Caco-2 (cell line): Measurements from ENCODE around the gene CXCL12. TPM values are rescaled to one million over a fixed set of nuclear protein-coding genes. Genes with fewer than 3 reads are reported as not detected.

Experiments
- BruUV-seq: library from RNA; stranded (reverse); fragments of 400-500 nt; replicated peaks from 2 replicates; lab custom pipeline; 2021; lab: Mats Ljungman, UMichigan
- CTCF ChIA-PET: fragments of 300-600 bp; sonication (Branson Sonifier 250); formaldehyde crosslinking; loops from one replicate; lab custom pipeline; 2022; ENCODE audit warnings: antibody characterized with exemption; lab: Charles Lee
- POLR2A ChIA-PET: fragments of 300-600 bp; sonication (Branson Sonifier 250); formaldehyde crosslinking; loops from one replicate; lab custom pipeline; 2022; ENCODE audit warnings: antibody characterized with exemption; lab: Charles Lee
- DNase-seq, 2 experiments: peaks; one replicate each; pipeline versions ENCODE4 v3.0.0 to v3.0.0-alpha.2; 2020 to 2022
- H3K27me3 ChIP-seq: replicated peaks from 2 replicates; pipeline ENCODE4 v1.6.0; 2011; ENCODE audit warnings: low read length; ENCODE audit not compliant: control insufficient read depth, insufficient read depth
- H3K36me3 ChIP-seq: 2 replicates; pipeline ENCODE4 v1.5.1; 2011; ENCODE audit warnings: low read length; ENCODE audit not compliant: control insufficient read depth, insufficient read depth
- H3K4me1 ChIP-seq: fragments of 250-450 bp; sonication (Bioruptor Pico); 2 replicates; pipeline ENCODE4 v1.5.1; 2020; ENCODE audit warnings: mild to moderate bottlenecking
- H3K4me3 ChIP-seq: 2 replicates; pipeline ENCODE4 v1.5.1; 2011; ENCODE audit warnings: low read depth, mild to moderate bottlenecking, control low read depth, low read length
- H3K9me3 ChIP-seq: fragments of 250-450 bp; sonication (Bioruptor Pico); 2 replicates; pipeline ENCODE4 v1.5.1; 2020; ENCODE audit warnings: mild to moderate bottlenecking, moderate library complexity
- H3K27ac Mint-ChIP-seq: one replicate; pipeline ENCODE4 v1.8.0; 2022; ENCODE audit warnings: mixed read lengths; ENCODE audit not compliant: unreplicated experiment
- H3K27me3 Mint-ChIP-seq: one replicate; pipeline ENCODE4 v1.8.0; 2022; ENCODE audit warnings: mixed read lengths; ENCODE audit not compliant: insufficient read depth, unreplicated experiment
- H3K36me3 Mint-ChIP-seq: one replicate; pipeline ENCODE4 v1.8.0; 2022; ENCODE audit warnings: mild to moderate bottlenecking, mixed read lengths; ENCODE audit not compliant: insufficient read depth, unreplicated experiment
- H3K4me1 Mint-ChIP-seq: one replicate; pipeline ENCODE4 v1.8.0; 2022; ENCODE audit warnings: low read depth, mixed read lengths; ENCODE audit not compliant: unreplicated experiment
- H3K4me3 Mint-ChIP-seq: one replicate; pipeline ENCODE4 v1.8.0; 2022; ENCODE audit warnings: mild to moderate bottlenecking, moderate library complexity, mixed read lengths; ENCODE audit not compliant: unreplicated experiment
- H3K9me3 Mint-ChIP-seq: one replicate; pipeline ENCODE4 v1.8.0; 2022; ENCODE audit warnings: mixed read lengths; ENCODE audit not compliant: unreplicated experiment
- CTCF ChIP-seq, 2 experiments: fragments of 200-600 bp in 1 of 2; IDR thresholded peaks; 1 replicate in 1 of 2; 2 replicates in 1 of 2; pipeline versions ENCODE4 v1.5.1 to v1.8.0; 2011 to 2022; ENCODE audit warnings: antibody characterized with exemption in 1 of 2, control low read depth in 1 of 2, inconsistent platforms in 1 of 2, low read depth in 1 of 2, low read length in 1 of 2, mild to moderate bottlenecking in 1 of 2, moderate library complexity in 1 of 2; ENCODE audit not compliant: insufficient read depth in 1 of 2, severe bottlenecking in 1 of 2, unreplicated experiment in 1 of 2
- intact Hi-C: fragments of 100-400 bp; cut with micrococcal nuclease; formaldehyde crosslinking; loops from one replicate; pipeline ENCODE4 v1.10.0; 2022; ENCODE audit not compliant: unreplicated experiment
- total RNA-seq: library from RNA; stranded (reverse); gene quantifications from 2 replicates; pipeline ENCODE4 v1.2.3, GENCODE V29; 2022

CXCL12 gene
- total RNA-seq, 1 experiment from 2014 or later = 0.27 TPM

- H3K36me3 Mint-ChIP-seq = no peaks in the 10 kb centered on the region
- H3K27ac Mint-ChIP-seq = no peak overlapping the region
- H3K4me3 ChIP-seq = no peak overlapping the region
- peaks cover 21% of the 10 kb centered on the region for H3K27me3 Mint-ChIP-seq
- peak in 1 of 2 experiments; percentile 14 for TF ChIP-seq CTCF (IDR thresholded peaks at IDR 0.05; ENCODE audit: insufficient read depth in 1 of 2, low read depth in 1 of 2, low read length in 1 of 2, severe bottlenecking in 1 of 2, unreplicated experiment in 1 of 2)
- peaks cover 3% of the 10 kb centered on the region; the same call in 1 of the 2 replicates for H3K9me3 ChIP-seq
- H3K4me1 ChIP-seq = no peaks in the 10 kb centered on the region
- ChIA-PET CTCF (no interaction called here), POLR2A (no interaction called here)
- H3K36me3 ChIP-seq = no peaks in the 10 kb centered on the region
- no TSS peak for BruUV-seq
- H3K9me3 Mint-ChIP-seq = no peaks in the 10 kb centered on the region
- no peak overlapping the region for H3K4me3 Mint-ChIP-seq
- no peaks in the 10 kb centered on the region for H3K27me3 ChIP-seq
- intact Hi-C loops = no loop called here
- no peak for DNase-seq
- no peaks in the 10 kb centered on the region for H3K4me1 Mint-ChIP-seq
Measured at GRCh38 chr10:44370731-44371248, 14.1 kb downstream of the CXCL12 start.

DNA sequence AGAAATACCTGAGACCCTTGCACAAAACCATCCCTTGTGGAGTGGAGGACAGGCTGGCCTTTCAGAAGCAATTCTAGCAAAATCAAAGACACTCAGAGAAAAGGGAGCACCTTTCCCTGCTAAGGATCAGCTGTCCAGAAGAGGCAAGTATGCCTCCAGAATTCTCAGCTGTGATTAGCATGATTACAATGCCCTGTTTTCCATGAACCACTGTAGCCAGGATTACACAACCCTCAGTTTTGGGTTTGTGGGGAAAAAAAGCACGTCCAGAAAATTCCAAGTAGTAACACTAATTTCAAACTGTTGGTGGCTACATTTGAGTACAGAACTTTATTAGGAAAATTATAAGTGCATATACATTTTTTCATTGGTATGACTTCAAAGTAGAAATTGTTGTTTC is 15.0 kb downstream of the CXCL12 start:
- no peak for TF ChIP-seq CTCF (IDR thresholded peaks at IDR 0.05; ENCODE audit: insufficient read depth in 1 of 2, low read depth in 1 of 2, low read length in 1 of 2, severe bottlenecking in 1 of 2, unreplicated experiment in 1 of 2)
- intact Hi-C loops = no loop called here
- Histone ChIP-seq H3K4me1 (no peaks in the 10 kb centered on the region), H3K4me3 (no peak overlapping the region), H3K27me3 (no peaks in the 10 kb centered on the region), H3K9me3 (peaks cover 3% of the 10 kb centered on the region; the same call in 1 of the 2 replicates), H3K36me3 (no peaks in the 10 kb centered on the region)
- ChIA-PET CTCF (no interaction called here), POLR2A (no interaction called here)
- Mint-ChIP-seq H3K27ac (no peak overlapping the region), H3K9me3 (no peaks in the 10 kb centered on the region), H3K36me3 (no peaks in the 10 kb centered on the region), H3K4me3 (no peak overlapping the region), H3K4me1 (no peaks in the 10 kb centered on the region), H3K27me3 (peaks cover 25% of the 10 kb centered on the region)
- BruUV-seq = no TSS peak
- no peak for DNase-seq

- H3K4me3 ChIP-seq = no peak overlapping the region
- peaks cover 3% of the 10 kb centered on the region; the same call in 1 of the 2 replicates for H3K9me3 ChIP-seq
- Mint-ChIP-seq H3K36me3 (no peaks in the 10 kb centered on the region), H3K4me1 (no peaks in the 10 kb centered on the region), H3K9me3 (no peaks in the 10 kb centered on the region), H3K4me3 (no peak overlapping the region), H3K27me3 (peaks cover 26% of the 10 kb centered on the region), H3K27ac (no peak overlapping the region)
- ChIA-PET CTCF (no interaction called here), POLR2A (no interaction called here)
- H3K36me3 ChIP-seq = no peaks in the 10 kb centered on the region
- intact Hi-C loops = no loop called here
- no peaks in the 10 kb centered on the region for H3K4me1 ChIP-seq
- no peak for TF ChIP-seq CTCF (IDR thresholded peaks at IDR 0.05; ENCODE audit: insufficient read depth in 1 of 2, low read depth in 1 of 2, low read length in 1 of 2, severe bottlenecking in 1 of 2, unreplicated experiment in 1 of 2)
- H3K27me3 ChIP-seq = no peaks in the 10 kb centered on the region
- no TSS peak for BruUV-seq
- no peak for DNase-seq
Measured at GRCh38 chr10:44369296-44369695, 15.6 kb downstream of the CXCL12 start.
